ENCODE measurements around the gene ACBD6.

ACBD6 gene

DNA sequence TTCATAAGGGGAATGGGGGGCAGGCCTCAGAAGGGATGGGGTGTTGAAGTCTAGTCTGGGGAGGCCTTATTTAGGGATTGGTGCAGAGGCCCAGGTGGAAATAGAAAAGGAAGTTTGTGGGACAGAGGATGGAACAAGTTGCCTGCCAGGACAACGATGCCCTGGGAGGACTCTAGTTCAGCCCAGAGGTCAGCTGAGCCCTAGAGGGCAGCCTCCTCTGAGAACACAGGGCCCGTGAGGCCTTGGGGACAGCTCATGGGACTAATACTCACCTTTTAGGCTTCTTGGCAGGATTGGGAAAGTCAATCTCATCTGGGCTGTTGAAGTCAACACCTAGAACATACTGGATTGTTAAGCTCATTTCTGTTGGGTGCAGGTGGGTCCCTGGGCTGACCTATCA is 229.3 kb downstream of the ACBD6 start:
- in situ Hi-C loops (cut with MboI; ENCODE audit: low sequenced_read_pairs) = no loop called here

DNA sequence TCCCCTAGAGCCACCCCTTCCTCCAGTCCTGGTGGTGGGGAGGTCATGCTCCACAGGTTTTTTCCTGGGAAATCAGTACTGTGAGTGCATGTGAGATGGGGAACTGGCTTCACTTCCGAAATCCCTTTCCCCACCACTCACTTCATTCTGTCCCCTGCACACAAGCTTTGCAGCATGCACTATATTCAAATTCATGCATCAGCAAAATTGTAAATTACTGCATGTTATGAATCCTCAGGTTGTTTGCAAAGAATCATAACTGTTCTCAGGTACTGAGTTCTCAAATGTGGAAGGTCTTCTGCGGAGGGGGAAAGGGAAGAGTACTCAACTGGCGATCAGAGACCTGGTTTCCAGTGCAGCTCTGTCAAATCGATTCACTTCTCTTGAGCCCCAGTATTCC is 230.0 kb downstream of the ACBD6 start:
- in situ Hi-C loops (cut with MboI; ENCODE audit: low sequenced_read_pairs) = no loop called here

DNA sequence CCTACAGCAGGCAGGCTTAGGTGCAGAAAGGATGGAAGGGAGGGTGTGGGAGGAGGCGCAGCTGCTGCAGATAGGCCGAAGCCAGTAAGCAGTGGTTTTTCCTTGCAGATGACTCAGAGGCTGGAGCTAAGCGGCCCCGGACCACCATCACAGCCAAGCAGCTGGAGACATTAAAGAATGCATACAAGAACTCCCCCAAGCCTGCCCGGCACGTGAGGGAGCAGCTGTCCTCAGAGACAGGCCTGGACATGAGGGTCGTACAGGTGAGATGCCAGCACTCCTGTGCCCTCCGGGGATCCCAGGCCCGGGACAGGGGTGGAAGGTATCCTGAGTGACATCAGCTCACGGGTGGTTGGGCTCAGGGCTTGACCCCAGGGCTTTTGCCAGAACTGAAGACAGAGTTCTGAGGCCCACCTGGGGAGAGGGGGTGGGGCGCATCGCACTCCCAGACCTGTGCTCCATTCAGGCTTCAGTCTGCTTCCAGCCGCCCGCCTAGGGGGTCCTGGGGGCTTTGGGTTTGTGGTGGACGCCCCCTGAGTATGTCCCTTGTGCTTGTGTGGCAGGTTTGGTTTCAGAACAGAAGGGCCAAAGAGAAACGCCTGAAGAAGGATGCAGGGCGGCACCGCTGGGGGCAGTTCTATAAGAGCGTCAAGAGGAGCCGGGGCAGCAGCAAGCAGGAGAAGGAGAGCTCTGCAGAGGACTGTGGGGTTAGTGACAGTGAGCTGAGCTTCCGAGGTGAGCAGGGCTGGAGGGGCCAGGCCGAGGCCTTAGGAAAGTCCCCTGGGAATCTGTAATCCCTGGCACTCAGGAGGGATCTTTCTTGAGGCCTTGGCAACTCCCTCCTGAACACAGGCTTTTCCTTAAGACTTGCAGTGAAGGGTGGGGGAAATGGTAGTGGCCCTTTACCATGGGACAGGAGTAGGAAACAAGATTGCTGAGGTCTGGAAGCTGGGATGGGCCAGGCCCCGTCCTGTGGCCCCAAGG is 230.8 kb downstream of the ACBD6 start:
- in situ Hi-C loops (cut with MboI; ENCODE audit: low sequenced_read_pairs) = no loop called here

DNA sequence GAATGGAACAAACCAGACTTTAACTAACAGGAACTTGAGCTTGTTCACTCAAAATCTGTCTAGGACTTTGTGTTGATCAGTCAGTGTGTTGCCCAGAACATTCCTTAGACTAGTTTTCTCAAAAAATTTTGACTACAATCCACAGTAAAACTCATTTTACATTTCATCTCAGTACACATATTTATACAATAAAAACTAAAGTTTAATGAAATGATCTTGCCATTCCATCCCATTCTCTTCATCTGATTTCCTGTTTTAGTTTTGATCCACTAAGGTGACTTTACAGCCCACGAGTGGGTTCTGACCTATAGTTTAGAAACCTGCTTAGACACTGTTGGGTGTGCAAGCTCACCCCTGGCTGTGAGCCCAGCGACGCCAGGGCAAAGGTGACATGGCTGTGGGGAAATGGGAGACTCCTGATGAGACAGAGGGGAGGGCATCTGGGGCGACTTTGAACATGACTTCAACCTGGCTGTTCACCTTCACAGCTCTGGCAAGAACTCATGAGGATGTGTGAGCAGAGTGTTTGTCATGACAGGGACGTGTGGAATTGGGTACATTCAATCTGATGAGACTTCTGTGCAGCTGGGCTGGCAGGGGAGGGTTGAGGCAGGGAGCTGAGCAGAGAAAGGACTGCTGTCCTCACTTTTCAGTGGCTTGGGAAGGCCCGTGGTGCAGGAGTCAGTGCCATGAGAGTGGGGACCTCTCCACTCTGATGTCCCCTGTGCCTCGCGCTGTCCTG is 231.7 kb downstream of the ACBD6 start:
- in situ Hi-C loops (cut with MboI; ENCODE audit: low sequenced_read_pairs) = no loop called here

DNA sequence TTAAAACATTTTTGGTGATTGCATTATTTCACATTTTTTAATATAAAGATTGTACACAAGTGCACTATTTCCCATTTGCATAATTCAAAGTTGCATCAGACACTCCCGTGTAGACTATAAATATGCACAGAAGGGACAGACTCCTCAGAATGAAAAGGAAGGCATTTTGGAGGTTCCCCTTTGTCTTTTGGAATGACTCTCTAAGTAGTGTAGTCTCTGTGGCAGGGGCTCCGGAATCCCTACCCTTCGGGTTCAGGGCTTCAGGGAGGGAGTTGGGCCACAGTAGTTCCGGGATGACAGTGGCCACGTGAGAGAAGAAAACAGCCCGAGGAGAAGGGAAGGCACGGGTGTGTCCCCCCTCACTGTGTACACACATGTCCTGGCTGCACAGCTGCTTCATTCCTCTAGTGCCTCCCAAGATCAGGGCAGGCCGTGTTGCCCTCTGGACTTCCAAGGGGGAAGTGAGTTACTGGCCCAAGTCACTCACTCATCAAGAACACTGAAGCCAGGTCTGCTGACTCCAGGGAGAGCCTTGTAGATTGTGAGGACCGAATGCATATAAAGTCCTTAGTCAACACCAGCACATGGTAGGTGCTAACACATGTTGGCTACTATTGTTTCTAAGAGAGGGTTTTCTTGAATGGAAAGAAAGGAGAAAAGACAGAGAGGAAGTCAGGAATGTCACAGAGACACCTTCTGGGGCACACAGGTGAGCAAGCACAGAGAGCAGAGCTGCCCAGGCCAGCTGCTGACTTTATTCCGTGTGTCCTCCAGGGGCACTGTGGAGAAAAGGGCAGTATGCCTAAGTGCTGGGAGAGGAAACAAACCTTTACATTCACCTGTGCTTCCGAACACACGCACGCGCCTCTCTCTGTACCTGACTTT is 232.5 kb downstream of the ACBD6 start:
- in situ Hi-C loops (cut with MboI; ENCODE audit: low sequenced_read_pairs) = no loop called here

GRCh38 chr1:180268556-180269075 is 233.8 kb downstream of the ACBD6 start:
- in situ Hi-C loops (cut with MboI; ENCODE audit: low sequenced_read_pairs) = no loop called here

- in situ Hi-C loops (cut with MboI; ENCODE audit: low sequenced_read_pairs) = no loop called here
These were observed 234.4 kb downstream of the ACBD6 start for GRCh38 chr1:180267761-180268555.

- in situ Hi-C loops (cut with MboI; ENCODE audit: low sequenced_read_pairs) = no loop called here
These were observed 235.2 kb downstream of the ACBD6 start for GRCh38 chr1:180267211-180267561.

GRCh38 chr1:180266275-180267210 is 235.8 kb downstream of the ACBD6 start:
- in situ Hi-C loops (cut with MboI; ENCODE audit: low sequenced_read_pairs) = no loop called here

- in situ Hi-C loops (cut with MboI; ENCODE audit: low sequenced_read_pairs) = no loop called here
These were observed 236.5 kb downstream of the ACBD6 start for GRCh38 chr1:180265871-180266270.

GRCh38 chr1:180265201-180265600 is 237.2 kb downstream of the ACBD6 start:
- in situ Hi-C loops (cut with MboI; ENCODE audit: low sequenced_read_pairs) = no loop called here

- in situ Hi-C loops (cut with MboI; ENCODE audit: low sequenced_read_pairs) = no loop called here
These were observed 237.8 kb downstream of the ACBD6 start for GRCh38 chr1:180264595-180264994.

DNA sequence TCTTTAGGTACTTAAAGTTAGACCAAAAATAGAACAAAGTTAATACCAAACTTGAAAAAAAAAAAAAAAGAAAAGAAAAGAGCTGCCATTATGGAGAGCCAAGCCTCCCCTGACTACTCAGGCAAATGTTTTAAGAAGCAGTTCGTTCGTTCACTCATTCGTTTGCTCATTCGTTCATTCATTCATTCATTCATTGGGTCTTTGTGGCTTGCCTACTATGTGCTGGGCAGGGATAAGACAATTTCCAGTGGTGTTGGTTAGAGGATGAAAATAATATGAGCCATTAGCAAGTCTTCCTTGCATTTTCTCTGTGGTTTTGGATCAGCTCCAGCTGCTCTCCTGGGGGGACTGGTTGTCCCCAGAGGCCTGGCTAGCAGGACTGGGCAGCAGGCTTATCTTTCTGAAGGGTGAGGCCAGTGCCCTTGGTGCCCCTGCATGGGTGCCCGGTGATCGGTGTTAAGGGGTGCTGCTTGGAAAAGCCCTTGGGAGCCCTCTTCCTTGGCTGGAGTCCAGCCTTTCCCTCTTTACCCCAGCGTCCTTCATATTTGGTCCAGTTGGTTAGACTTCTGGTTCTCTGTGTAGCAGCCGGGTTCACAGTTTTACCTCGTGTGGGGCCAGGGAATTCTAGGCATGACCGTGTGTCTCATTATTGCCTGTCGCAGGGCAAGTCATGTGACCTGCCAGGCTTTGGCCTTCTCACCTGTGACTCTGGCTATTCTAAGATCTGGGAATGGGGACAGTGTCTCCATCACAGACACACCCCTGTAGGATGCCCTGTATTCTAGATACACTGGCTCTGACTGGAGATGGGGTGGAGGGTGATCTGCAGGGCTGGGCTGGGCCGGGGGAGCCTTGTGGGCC is 239.5 kb downstream of the ACBD6 start:
- in situ Hi-C loops (cut with MboI; ENCODE audit: low sequenced_read_pairs) = no loop called here

DNA sequence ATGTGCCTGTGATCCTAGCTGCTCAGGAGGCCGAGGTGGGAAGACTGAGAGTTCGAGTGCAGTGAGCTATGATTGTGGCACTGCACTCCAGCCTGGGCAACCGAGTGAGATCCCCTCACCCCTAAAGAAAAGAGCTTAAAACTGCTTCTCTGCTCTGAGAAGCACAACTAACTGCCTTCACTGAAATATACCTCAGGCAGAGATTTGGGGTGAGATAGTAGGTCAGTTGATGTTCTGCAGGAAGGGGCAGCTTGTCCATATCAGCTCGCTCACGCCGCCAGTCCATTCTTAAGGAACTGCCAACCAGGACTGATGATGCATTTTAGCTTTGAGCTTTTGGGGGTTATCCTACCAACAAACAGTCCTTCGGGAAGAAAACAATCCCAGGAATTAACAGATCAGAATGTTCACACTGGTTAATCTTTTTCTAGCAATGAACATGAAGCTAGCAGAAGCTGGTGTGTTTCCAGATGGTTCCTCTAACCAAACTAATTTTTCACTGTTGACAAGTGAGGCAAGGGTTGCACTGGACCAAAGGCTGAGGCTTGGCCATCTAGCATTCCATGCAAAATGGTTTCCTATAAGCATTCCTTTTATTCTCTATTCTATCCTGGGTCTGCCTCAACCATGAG is 240.7 kb downstream of the ACBD6 start:
- in situ Hi-C loops (cut with MboI; ENCODE audit: low sequenced_read_pairs) = no loop called here

GRCh38 chr1:180261030-180261429 is 241.3 kb downstream of the ACBD6 start:
- in situ Hi-C loops (cut with MboI; ENCODE audit: low sequenced_read_pairs) = no loop called here

DNA sequence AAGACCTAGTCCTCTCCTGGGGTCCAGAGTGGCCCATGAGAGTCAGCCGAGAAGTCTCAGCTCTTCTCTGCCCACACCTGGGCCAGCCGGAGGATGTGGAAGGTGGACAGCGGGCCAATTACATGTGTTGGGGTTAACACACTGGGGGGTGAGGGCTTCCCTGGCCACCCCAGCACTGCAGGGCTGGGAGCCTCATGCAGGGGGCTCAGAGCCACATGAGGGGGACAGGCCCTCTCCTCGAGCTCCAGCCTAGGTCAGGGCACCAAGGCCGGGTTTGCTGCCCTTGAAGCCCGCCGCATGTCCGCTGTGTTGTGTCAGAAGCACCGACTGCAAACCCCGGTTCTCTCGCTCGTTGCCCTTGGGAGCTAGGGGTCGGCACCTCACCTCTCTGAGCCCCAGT is 241.8 kb downstream of the ACBD6 start:
- in situ Hi-C loops (cut with MboI; ENCODE audit: low sequenced_read_pairs) = no loop called here
